Cardiac fibroblast (primary cell): ENCODE data around the gene PRMT2.
"Not testable (repeated sequence)": the region's sequence is repeated elsewhere in the genome, so short reads cannot be mapped to it uniquely, and the experiment has no call there.

Experiments
- DNase-seq, 2 donors: peaks; one replicate each; pipeline versions ENCODE4 v3.0.0 to v3.0.0-alpha.2; 2010; ENCODE audit warnings: low read depth in 2 of 2
- H3K4me3 ChIP-seq, 2 donors: replicated peaks in 1 of 2; 1 replicate in 1 of 2; 2 replicates in 1 of 2; pipeline ENCODE4 v1.5.1; 2011; ENCODE audit warnings: low read depth in 2 of 2, low read length in 2 of 2, mild to moderate bottlenecking in 2 of 2, moderate library complexity in 1 of 2
- TF ChIP-seq, protein P1 (sequence below): IDR thresholded peaks from one replicate; pipeline ENCODE4 v1.5.1; 2011; ENCODE audit warnings: low read depth, mild to moderate bottlenecking, low read length, inconsistent platforms

PRMT2 gene

DNA sequence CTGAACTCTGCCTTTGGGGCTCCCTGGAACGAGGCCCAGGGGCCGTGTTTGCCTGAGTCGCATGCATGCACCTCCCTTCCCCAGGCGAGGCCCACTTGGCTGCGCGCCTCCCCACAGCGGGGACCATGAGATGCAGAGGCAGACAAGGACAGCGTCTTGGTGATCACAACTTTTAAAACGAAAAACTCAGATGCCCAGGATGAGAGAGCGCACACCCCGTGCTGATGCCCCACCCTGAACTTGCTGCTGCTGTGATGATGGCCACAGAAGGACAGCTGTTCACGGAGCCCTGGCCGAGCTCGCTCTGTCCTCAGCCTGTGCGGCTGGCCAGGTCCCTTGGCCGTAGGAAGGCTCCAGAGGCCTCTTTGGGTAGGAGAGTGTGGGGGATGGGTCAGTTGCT, 11.4 kb upstream of the PRMT2 start:
- no peak for DNase-seq
- TF ChIP-seq, protein P1, sequence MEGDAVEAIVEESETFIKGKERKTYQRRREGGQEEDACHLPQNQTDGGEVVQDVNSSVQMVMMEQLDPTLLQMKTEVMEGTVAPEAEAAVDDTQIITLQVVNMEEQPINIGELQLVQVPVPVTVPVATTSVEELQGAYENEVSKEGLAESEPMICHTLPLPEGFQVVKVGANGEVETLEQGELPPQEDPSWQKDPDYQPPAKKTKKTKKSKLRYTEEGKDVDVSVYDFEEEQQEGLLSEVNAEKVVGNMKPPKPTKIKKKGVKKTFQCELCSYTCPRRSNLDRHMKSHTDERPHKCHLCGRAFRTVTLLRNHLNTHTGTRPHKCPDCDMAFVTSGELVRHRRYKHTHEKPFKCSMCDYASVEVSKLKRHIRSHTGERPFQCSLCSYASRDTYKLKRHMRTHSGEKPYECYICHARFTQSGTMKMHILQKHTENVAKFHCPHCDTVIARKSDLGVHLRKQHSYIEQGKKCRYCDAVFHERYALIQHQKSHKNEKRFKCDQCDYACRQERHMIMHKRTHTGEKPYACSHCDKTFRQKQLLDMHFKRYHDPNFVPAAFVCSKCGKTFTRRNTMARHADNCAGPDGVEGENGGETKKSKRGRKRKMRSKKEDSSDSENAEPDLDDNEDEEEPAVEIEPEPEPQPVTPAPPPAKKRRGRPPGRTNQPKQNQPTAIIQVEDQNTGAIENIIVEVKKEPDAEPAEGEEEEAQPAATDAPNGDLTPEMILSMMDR, result no peak
- no peak overlapping the region for H3K4me3 ChIP-seq

DNA sequence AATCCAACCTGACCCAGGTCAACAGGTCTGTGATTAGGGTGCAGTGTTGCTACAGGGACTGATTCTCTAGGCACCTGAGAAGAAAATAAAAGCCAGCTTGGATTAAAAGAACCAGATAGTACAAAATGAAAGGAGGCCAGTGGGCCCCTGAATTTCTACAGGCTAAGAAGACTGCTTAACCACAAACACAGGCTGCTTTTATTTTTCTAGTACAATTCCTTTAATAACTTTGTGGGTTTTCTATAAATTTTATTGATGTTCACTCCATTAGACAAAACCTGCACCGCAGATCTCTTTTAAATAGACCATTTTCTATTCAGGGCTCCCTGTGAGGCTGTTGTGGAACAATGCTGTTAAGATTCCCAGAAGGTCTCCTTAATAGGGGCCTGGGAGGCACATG, 9.7 kb upstream of the PRMT2 start:
- no peak overlapping the region for H3K4me3 ChIP-seq
- TF ChIP-seq, protein P1, result no peak
- no peak for DNase-seq

DNA sequence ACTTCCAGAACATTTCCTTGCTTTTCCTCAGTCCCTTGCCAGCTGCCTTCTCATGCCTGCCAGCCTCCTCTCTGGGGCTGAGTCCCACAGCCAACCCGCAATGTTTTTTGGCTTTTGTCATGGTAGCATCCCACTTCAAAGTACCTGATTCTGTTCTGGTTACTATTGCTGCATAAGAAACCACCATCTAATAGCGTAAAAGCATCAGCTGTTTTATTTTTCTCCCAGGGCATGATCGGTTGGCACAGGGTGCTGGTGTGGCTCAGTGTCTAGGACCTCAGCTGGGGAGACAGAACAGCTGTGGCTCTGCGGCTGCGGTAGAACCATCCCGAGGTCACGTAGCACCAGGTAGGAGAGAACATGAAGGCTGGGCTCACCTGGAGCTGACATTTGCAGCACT, 8.9 kb upstream of the PRMT2 start:
- TF ChIP-seq, protein P1, result no peak
- DNase-seq, result no peak
- no peak overlapping the region for H3K4me3 ChIP-seq

DNA sequence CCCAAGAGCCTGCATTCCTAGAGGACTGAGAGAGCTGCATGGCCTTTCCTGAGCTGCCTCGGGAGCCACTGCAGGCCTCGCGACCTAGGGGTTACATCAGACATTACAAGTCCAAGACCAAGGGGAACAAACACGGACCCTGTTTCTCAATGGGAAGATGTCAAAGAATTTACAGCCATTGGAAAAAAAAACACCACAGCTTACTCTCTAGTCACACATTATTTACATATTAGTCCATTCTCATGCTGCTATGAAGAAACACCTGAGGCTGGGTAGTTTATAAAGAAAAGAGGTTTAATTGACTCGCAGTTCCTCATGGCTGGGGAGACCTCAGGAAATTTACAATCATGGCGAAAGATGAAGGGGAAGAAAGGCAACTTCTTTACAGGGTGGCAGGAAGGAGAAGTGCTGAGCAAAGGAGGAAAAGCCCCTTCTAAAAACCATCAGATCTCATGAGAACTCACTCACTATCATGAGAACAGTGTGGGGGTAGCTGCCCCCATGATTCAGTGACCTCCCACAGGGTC, 8.4 kb upstream of the PRMT2 start:
- TF ChIP-seq, protein P1, result no peak
- DNase-seq, result no peak
- no peak overlapping the region for H3K4me3 ChIP-seq

DNA sequence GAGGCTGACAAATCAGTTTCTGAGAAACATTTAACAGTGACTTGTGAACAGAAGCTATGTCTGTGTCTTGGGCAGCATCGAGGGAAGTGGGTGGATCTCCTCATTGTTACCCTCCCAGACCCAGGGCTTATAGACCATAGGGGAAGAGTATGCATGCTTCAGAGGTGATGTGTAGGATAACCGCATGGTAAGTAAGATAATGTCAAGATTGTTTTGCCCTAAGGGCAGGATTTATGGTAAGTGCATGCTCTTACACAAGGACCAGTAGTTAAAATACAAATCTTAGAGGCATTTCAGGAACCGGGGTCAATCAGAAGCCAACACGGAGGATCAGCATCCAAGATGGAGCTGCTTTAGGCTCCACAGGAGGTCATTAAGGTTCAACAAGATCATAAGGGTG, 7.7 kb upstream of the PRMT2 start:
- DNase-seq, result no peak
- TF ChIP-seq, protein P1, result no peak
- no peak overlapping the region for H3K4me3 ChIP-seq

DNA sequence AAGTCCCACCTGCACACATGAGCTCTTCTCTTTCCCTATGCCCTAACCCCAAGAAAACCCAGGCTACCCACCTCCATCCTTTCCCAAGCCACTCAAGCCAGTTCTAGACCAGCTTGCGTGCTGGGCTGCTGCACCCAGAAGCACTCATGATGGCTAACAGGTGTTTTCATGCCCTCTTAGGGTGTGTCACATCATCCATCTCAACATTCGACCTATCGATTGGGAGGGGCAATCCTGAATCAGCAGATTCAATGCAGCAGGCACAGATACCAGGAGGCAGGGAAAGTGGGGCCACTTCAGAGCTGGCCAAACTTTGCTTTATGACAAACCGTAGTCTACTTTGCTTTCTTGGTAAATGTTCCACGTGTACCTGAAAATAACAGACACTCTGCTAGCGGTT, 6.6 kb upstream of the PRMT2 start:
- no peak overlapping the region for H3K4me3 ChIP-seq
- TF ChIP-seq, protein P1, result no peak
- no peak for DNase-seq

DNA sequence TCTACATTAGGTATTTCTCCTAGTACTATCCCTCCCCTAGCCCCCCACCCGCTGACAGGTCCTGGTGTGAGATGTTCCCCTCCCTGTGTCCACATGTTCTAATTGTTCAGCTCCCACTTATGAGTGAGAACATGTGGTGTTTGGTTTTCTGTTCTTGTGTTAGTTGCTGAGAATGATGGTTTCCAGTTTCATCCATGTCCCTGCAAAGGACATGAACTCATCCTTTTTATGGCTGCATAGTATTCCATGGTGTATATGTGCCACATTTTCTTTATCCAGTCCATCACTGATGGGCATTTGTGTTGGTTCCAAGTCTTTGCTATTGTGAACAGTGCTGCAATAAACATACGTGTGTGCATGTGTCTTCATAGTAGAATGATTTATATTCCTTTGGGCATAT, 4.6 kb upstream of the PRMT2 start:
- DNase-seq, H3K4me3 ChIP-seq: not testable (repeated sequence)
